Measurements from ENCODE around the gene MAP2K6. TPM values are rescaled to one million over a fixed set of nuclear protein-coding genes. Genes with fewer than 3 reads are reported as not detected.

MAP2K6 gene
- total and polyA plus RNA-seq, 2 experiments from 2014 or later: 3.3 to 13.2 TPM

DNA sequence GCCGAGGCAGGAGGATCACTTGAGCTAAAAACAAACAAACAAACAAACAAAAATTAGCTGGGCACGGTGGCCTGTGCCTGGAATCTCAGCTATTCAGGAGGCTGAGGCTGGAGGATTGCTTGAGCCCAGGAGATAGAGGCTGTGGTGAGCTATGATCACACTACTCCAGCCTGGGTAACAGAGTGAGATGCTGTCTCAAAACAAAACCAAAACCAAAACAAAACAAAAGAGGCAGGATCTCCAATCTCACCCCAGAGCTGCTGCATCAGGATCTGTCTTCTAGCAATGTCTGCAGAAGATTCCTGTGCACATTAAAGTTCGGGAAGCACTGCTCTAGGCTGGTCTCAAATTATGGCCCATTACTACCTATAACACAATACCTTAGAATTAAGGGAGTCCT lies 43.1 kb downstream of the MAP2K6 start:
- H3K79me2 ChIP-seq: no peaks in the 10 kb centered on the region
- H3K36me3 ChIP-seq (replicated peaks; ENCODE audit: insufficient read depth, low read depth): no peaks in the 10 kb centered on the region
- no peak overlapping the region for H3K4me2 ChIP-seq
- no peaks in the 10 kb centered on the region for H3K9me2 ChIP-seq (replicated peaks; ENCODE audit: insufficient read depth)
- no peak overlapping the region for H2AFZ ChIP-seq
- H3K27ac ChIP-seq: no peak overlapping the region
- no peaks in the 10 kb centered on the region for H3K9me3 ChIP-seq (ENCODE audit: low read depth)
- DNase-seq (ENCODE audit: low spot score): no peak
- WGBS (ENCODE audit: low lambda C conversion rate, missing lambda C conversion rate): 66% methylated on average over 3 of the region's 3 CpGs
- H4K20me1 ChIP-seq (ENCODE audit: insufficient read depth, poor library complexity, severe bottlenecking): no peaks in the 10 kb centered on the region
- no peak overlapping the region for H3K4me3 ChIP-seq
- no peaks in the 10 kb centered on the region for H3K27me3 ChIP-seq
- no peaks in the 10 kb centered on the region for H3K4me1 ChIP-seq (ENCODE audit: insufficient read depth)
- no peak for TF ChIP-seq EZH2 (IDR thresholded peaks at IDR 0.05; ENCODE audit: borderline replicate concordance)
- no peak for TF ChIP-seq EZH2phosphoT487 (IDR thresholded peaks at IDR 0.05; ENCODE audit: low read depth, severe bottlenecking, unreplicated experiment)
- TF ChIP-seq CTCF (IDR thresholded peaks at IDR 0.05; ENCODE audit: poor library complexity): no peak

DNA sequence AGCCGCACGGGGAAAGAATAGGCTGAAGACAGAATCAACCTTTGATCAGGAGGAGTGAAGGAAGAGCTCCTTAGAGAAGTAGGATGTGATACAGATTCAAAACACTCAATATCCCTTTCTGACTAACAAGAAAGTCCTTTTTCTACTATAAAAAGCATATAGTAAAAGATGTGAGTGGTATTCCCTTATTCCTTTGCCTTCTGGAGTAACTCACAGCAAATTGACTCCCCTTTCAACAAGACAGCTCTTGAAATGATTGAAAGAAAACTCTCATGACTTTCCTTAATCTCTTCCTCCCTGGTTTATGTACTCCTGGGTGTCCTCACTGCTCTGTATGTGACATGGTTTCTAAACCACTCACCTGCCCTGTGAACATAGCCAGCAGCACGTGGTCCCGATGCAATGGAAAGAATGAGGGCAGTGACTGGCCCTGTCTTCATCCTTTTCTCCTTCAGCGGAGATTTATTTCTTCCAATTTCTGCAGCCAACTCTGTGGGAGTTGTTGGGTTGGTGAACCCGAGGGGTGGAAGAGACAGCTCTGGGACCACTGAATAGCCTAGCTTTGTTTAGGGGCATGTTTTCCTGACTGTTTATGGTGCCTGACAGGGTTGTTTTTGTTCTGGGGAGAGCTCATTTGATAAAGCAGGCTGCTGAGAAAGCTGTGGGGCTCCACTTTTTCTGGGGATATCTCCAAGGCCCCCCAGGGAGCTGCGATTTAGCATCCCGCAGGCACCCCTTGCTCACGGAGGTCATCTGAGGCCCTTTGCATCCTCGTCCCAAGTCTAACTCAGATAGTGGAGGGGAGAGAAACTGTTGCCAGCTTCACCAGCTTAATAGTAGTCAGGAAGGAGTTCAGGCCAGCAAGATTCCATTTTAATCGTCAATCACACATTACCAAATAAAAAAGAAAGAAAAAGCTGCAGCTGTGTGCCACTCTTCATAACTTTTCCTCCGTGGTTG lies 46.7 kb downstream of the MAP2K6 start:
- 72% methylated on average over 12 of the region's 12 CpGs for WGBS (ENCODE audit: low lambda C conversion rate, missing lambda C conversion rate)
- Histone ChIP-seq H3K36me3 (replicated peaks; ENCODE audit: insufficient read depth, low read depth) (no peaks in the 10 kb centered on the region), H4K20me1 (ENCODE audit: insufficient read depth, poor library complexity, severe bottlenecking) (no peaks in the 10 kb centered on the region), H2AFZ (no peak overlapping the region), H3K9me2 (replicated peaks; ENCODE audit: insufficient read depth) (no peaks in the 10 kb centered on the region), H3K27me3 (no peaks in the 10 kb centered on the region), H3K4me3 (no peak overlapping the region), H3K79me2 (no peaks in the 10 kb centered on the region), H3K27ac (no peak overlapping the region), H3K4me2 (no peak overlapping the region), H3K9me3 (ENCODE audit: low read depth) (no peaks in the 10 kb centered on the region), H3K4me1 (ENCODE audit: insufficient read depth) (no peaks in the 10 kb centered on the region)
- TF ChIP-seq EZH2phosphoT487 (IDR thresholded peaks at IDR 0.05; ENCODE audit: low read depth, severe bottlenecking, unreplicated experiment): no peak
- no peak for TF ChIP-seq CTCF (IDR thresholded peaks at IDR 0.05; ENCODE audit: poor library complexity)
- no peak for TF ChIP-seq EZH2 (IDR thresholded peaks at IDR 0.05; ENCODE audit: borderline replicate concordance)
- DNase-seq (ENCODE audit: low spot score): no peak

DNA sequence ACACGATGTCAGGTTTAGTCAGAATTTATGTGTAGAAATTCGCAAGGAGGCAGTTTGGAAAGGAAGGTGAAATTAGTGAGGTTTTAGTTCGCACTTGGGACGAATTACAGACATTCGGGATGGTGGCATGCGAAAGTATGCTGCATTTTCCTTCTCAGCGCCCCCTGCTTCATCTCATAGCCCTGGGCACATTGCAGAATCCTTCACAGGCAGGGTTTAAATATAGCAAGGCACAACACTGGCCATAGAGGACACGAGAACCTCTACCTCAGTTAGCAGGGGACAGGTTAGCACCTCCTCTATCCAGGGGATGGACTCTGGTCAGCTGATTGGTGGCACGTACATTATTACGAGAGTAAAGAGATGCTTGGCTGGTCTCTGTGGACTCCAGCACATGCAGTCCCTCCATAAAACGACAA lies 47.5 kb downstream of the MAP2K6 start:
- Histone ChIP-seq H3K9me3 (ENCODE audit: low read depth) (no peaks in the 10 kb centered on the region), H2AFZ (no peak overlapping the region), H3K4me3 (no peak overlapping the region), H3K79me2 (no peaks in the 10 kb centered on the region), H3K36me3 (replicated peaks; ENCODE audit: insufficient read depth, low read depth) (no peaks in the 10 kb centered on the region), H3K4me2 (no peak overlapping the region), H3K27ac (no peak overlapping the region), H3K9me2 (replicated peaks; ENCODE audit: insufficient read depth) (no peaks in the 10 kb centered on the region), H3K27me3 (no peaks in the 10 kb centered on the region), H3K4me1 (ENCODE audit: insufficient read depth) (no peaks in the 10 kb centered on the region), H4K20me1 (ENCODE audit: insufficient read depth, poor library complexity, severe bottlenecking) (no peaks in the 10 kb centered on the region)
- no peak for DNase-seq (ENCODE audit: low spot score)
- 90% methylated on average over 11 of the region's 11 CpGs for WGBS (ENCODE audit: low lambda C conversion rate, missing lambda C conversion rate)
- TF ChIP-seq CTCF (IDR thresholded peaks at IDR 0.05; ENCODE audit: poor library complexity): no peak
- no peak for TF ChIP-seq EZH2 (IDR thresholded peaks at IDR 0.05; ENCODE audit: borderline replicate concordance)
- no peak for TF ChIP-seq EZH2phosphoT487 (IDR thresholded peaks at IDR 0.05; ENCODE audit: low read depth, severe bottlenecking, unreplicated experiment)

Data from hepatocyte (in vitro differentiated cells).